Epidermal melanocyte (primary cell): ENCODE measurements around the gene SNX18.

Source experiments
- DNase-seq: peaks from one replicate; pipeline ENCODE4 v3.0.0; 2011; ENCODE audit warnings: low spot score; ENCODE audit not compliant: insufficient read length

Gene SNX18

GRCh38 chr5:54539001-54539400 lies 21.4 kb downstream of the SNX18 start:
- no peak for DNase-seq

- no peak for DNase-seq
Measured at GRCh38 chr5:54540286-54540685, 22.7 kb downstream of the SNX18 start.

GRCh38 chr5:54541823-54542783 lies 24.5 kb downstream of the SNX18 start:
- no peak for DNase-seq

- no peak for DNase-seq
Measured at GRCh38 chr5:54544044-54544443, 26.5 kb downstream of the SNX18 start.

GRCh38 chr5:54545796-54546195 lies 28.2 kb downstream of the SNX18 start:
- DNase-seq: no peak

GRCh38 chr5:54547711-54548250 lies 30.2 kb downstream of the SNX18 start:
- DNase-seq: no peak

GRCh38 chr5:54548565-54548964 lies 31.0 kb downstream of the SNX18 start:
- DNase-seq: no peak

- DNase-seq: no peak
Measured at GRCh38 chr5:54551292-54551691, 33.7 kb downstream of the SNX18 start.

GRCh38 chr5:54551926-54552325 lies 34.4 kb downstream of the SNX18 start:
- DNase-seq: no peak

- DNase-seq: no peak
Measured at GRCh38 chr5:54552446-54552845, 34.9 kb downstream of the SNX18 start.

- peak; percentile 28 for DNase-seq
Measured at GRCh38 chr5:54553659-54554207, 36.2 kb downstream of the SNX18 start.

GRCh38 chr5:54556141-54556540 lies 38.6 kb downstream of the SNX18 start:
- DNase-seq: no peak

GRCh38 chr5:54558362-54558761 lies 40.8 kb downstream of the SNX18 start:
- DNase-seq: no peak

- DNase-seq: no peak
Measured at GRCh38 chr5:54561651-54562050, 44.1 kb downstream of the SNX18 start.

- no peak for DNase-seq
Measured at GRCh38 chr5:54563083-54563761, 45.7 kb downstream of the SNX18 start.

- no peak for DNase-seq
Measured at GRCh38 chr5:54567996-54568395, 50.4 kb downstream of the SNX18 start.

GRCh38 chr5:54570916-54571315 lies 53.4 kb downstream of the SNX18 start:
- no peak for DNase-seq

- DNase-seq: no peak
Measured at GRCh38 chr5:54571462-54571861, 53.9 kb downstream of the SNX18 start.

- no peak for DNase-seq
Measured at GRCh38 chr5:54573812-54574489, 56.4 kb downstream of the SNX18 start.

GRCh38 chr5:54577528-54577927 lies 60.0 kb downstream of the SNX18 start:
- DNase-seq: no peak

- DNase-seq: no peak
Measured at GRCh38 chr5:54577937-54578653, 60.5 kb downstream of the SNX18 start.
